H1 (cell line): ENCODE measurements around the gene SIMC1. TPM values are rescaled to one million over a fixed set of nuclear protein-coding genes. Genes with fewer than 3 reads are reported as not detected.

Experiments used
- CTCF ChIA-PET: fragments of 300-600 bp; sonication (Branson Sonifier 250); formaldehyde crosslinking; loops from one replicate; lab custom pipeline; 2021; ENCODE audit not compliant: partially characterized antibody; lab: Charles Lee
- POLR2A ChIA-PET: fragments of 300-600 bp; sonication (Branson Sonifier 250); formaldehyde crosslinking; loops from one replicate; lab custom pipeline; 2021; ENCODE audit warnings: inconsistent platforms; ENCODE audit not compliant: partially characterized antibody; lab: Charles Lee
- DNase-seq, 2 experiments: peaks; one replicate each; pipeline versions ENCODE4 v3.0.0 to v3.0.0-alpha.2; 2010 to 2022; ENCODE audit warnings: low spot score in 2 of 2, low read depth in 1 of 2, mixed read lengths in 1 of 2
- FAIRE-seq: peaks from 2 replicates; lab custom pipeline; 2011; peaks lifted over from hg19 to GRCh38; lab: Jason Lieb, UNC
- H2AFZ ChIP-seq: 2 replicates; pipeline ENCODE4 v1.8.1; 2012; ENCODE audit warnings: low read length, inconsistent platforms
- H2AK5ac ChIP-seq: 2 replicates; pipeline ENCODE4 v1.6.1; 2013; ENCODE audit warnings: low read depth, low read length
- H2BK120ac ChIP-seq: replicated peaks from 2 replicates; pipeline ENCODE3; 2013; ENCODE audit warnings: low read depth, low read length, inconsistent platforms
- H2BK12ac ChIP-seq: 2 replicates; pipeline ENCODE4 v1.6.1; 2013; ENCODE audit warnings: low read depth, low read length
- H2BK15ac ChIP-seq: 2 replicates; pipeline ENCODE4 v1.6.1; 2013; ENCODE audit warnings: low read length
- H2BK20ac ChIP-seq: 2 replicates; pipeline ENCODE4 v1.6.1; 2013; ENCODE audit warnings: low read length
- H2BK5ac ChIP-seq: 2 replicates; pipeline ENCODE4 v1.6.1; 2013; ENCODE audit warnings: low read depth, low read length
- H3K14ac ChIP-seq: 2 replicates; pipeline ENCODE4 v1.6.1; 2013; ENCODE audit warnings: inconsistent platforms; ENCODE audit not compliant: insufficient read length
- H3K18ac ChIP-seq: 2 replicates; pipeline ENCODE4 v1.6.1; 2013; ENCODE audit warnings: low read length; ENCODE audit errors: extremely low read depth
- H3K23ac ChIP-seq: 2 replicates; pipeline ENCODE4 v1.6.1; 2013; ENCODE audit warnings: inconsistent platforms; ENCODE audit not compliant: insufficient read length
- H3K23me2 ChIP-seq: 2 replicates; pipeline ENCODE4 v1.6.1; 2013; ENCODE audit warnings: low read depth, low read length
- H3K27ac ChIP-seq: 2 replicates; pipeline ENCODE4 v1.6.1; 2011; ENCODE audit warnings: low read depth, low read length, inconsistent platforms
- H3K27me3 ChIP-seq, 4 experiments: replicated peaks in 1 of 4; 1 replicate in 1 of 4; 2 replicates in 3 of 4; pipeline versions ENCODE4 v1.6.1 to v1.8.1; 2011 to 2013; ENCODE audit warnings: low read length in 3 of 4, mild to moderate bottlenecking in 3 of 4, inconsistent platforms in 2 of 4, mixed read lengths in 2 of 4, moderate library complexity in 1 of 4; ENCODE audit not compliant: control insufficient read depth in 3 of 4, insufficient read depth in 3 of 4; ENCODE audit errors: extremely low read depth in 1 of 4
- H3K36me3 ChIP-seq, 4 experiments: 2 replicates each; pipeline versions ENCODE4 v1.6.1 to v1.8.1; 2011 to 2013; ENCODE audit warnings: mild to moderate bottlenecking in 4 of 4, low read length in 3 of 4, moderate library complexity in 2 of 4, control low read depth in 1 of 4, inconsistent platforms in 1 of 4; ENCODE audit not compliant: insufficient read depth in 4 of 4, control insufficient read depth in 2 of 4
- H3K4ac ChIP-seq: replicated peaks from 2 replicates; pipeline ENCODE3; 2013; ENCODE audit warnings: low read length, low read depth, mixed read lengths, inconsistent platforms; ENCODE audit not compliant: insufficient read length
- H3K4me1 ChIP-seq, 4 experiments: replicated peaks in 1 of 4; 1 replicate in 1 of 4; 2 replicates in 3 of 4; pipeline versions ENCODE4 v1.6.1 to v1.8.1; 2011 to 2013; ENCODE audit warnings: low read length in 3 of 4, inconsistent platforms in 2 of 4, mixed read lengths in 1 of 4; ENCODE audit not compliant: insufficient read depth in 4 of 4, control insufficient read depth in 3 of 4
- H3K4me2 ChIP-seq, 2 experiments: 2 replicates each; pipeline versions ENCODE4 v1.6.1 to v1.8.1; 2011 to 2013; ENCODE audit warnings: low read depth in 2 of 2, low read length in 2 of 2, control low read depth in 1 of 2, inconsistent platforms in 1 of 2, mild to moderate bottlenecking in 1 of 2; ENCODE audit not compliant: insufficient read depth in 1 of 2
- H3K4me3 ChIP-seq, 4 experiments: fragments of 200-600, 300-600 bp in 1 of 4; sonication (generic), shearing (Covaris generic), sonication (Bioruptor Twin) in 1 of 4; 2 replicates each; pipeline versions ENCODE4 v1.5.1 to v1.8.1; 2011 to 2016; ENCODE audit warnings: low read length in 4 of 4, low read depth in 3 of 4, control low read depth in 2 of 4, inconsistent platforms in 2 of 4, mild to moderate bottlenecking in 2 of 4, mixed read lengths in 1 of 4, moderate library complexity in 1 of 4; ENCODE audit not compliant: insufficient read depth in 2 of 4; ENCODE audit errors: extremely low read depth in 1 of 4
- H3K56ac ChIP-seq: replicated peaks from 2 replicates; pipeline ENCODE3; 2013; ENCODE audit warnings: low read depth, mild to moderate bottlenecking, mixed read lengths, low read length, inconsistent platforms; ENCODE audit not compliant: insufficient read length
- H3K79me1 ChIP-seq: 2 replicates; pipeline ENCODE4 v1.6.1; 2013; ENCODE audit warnings: low read depth, low read length, control low read depth
- H3K79me2 ChIP-seq, 2 experiments: 2 replicates each; pipeline versions ENCODE4 v1.6.1 to v1.8.1; 2012 to 2013; ENCODE audit warnings: low read length in 2 of 2, mild to moderate bottlenecking in 2 of 2, inconsistent platforms in 1 of 2; ENCODE audit not compliant: insufficient read depth in 2 of 2, control insufficient read depth in 1 of 2
- H3K9ac ChIP-seq, 4 experiments: replicated peaks in 1 of 4; 1 replicate in 1 of 4; 2 replicates in 3 of 4; pipeline versions ENCODE4 v1.6.1 to v1.8.1; 2011 to 2013; ENCODE audit warnings: low read depth in 3 of 4, low read length in 3 of 4, control low read depth in 2 of 4, mild to moderate bottlenecking in 2 of 4, moderate library complexity in 2 of 4, inconsistent platforms in 1 of 4; ENCODE audit errors: extremely low read depth in 1 of 4
- H3K9me3 ChIP-seq, 2 experiments: 2 replicates each; pipeline versions ENCODE4 v1.6.1 to v1.8.1; 2012 to 2013; ENCODE audit warnings: mild to moderate bottlenecking in 2 of 2, moderate library complexity in 2 of 2, control low read depth in 1 of 2, inconsistent platforms in 1 of 2, low read depth in 1 of 2, low read length in 1 of 2, mixed read lengths in 1 of 2; ENCODE audit not compliant: insufficient read depth in 2 of 2
- H4K20me1 ChIP-seq, 2 experiments: replicated peaks in 1 of 2; 2 replicates each; pipeline versions ENCODE3 to v1.8.1; 2011 to 2013; ENCODE audit warnings: inconsistent platforms in 2 of 2, low read length in 2 of 2, mild to moderate bottlenecking in 1 of 2; ENCODE audit not compliant: insufficient read depth in 2 of 2, control insufficient read depth in 1 of 2
- H4K5ac ChIP-seq: 2 replicates; pipeline ENCODE4 v1.6.1; 2013; ENCODE audit warnings: low read length, low read depth, mixed read lengths, inconsistent platforms; ENCODE audit not compliant: insufficient read length
- H4K8ac ChIP-seq: 2 replicates; pipeline ENCODE4 v1.8.0; 2013; ENCODE audit warnings: mild to moderate bottlenecking, moderate library complexity, low read length, inconsistent platforms; ENCODE audit not compliant: insufficient read depth; ENCODE audit errors: extremely low read depth
- H4K91ac ChIP-seq: replicated peaks from 2 replicates; pipeline ENCODE3; 2013; ENCODE audit warnings: low read length, mixed read lengths, inconsistent platforms; ENCODE audit not compliant: insufficient read length
- ASH2L ChIP-seq: fragments of 200-600, 300-600 bp; sonication (generic); IDR thresholded peaks from one replicate; pipeline ENCODE4 v1.7.1; 2017; ENCODE audit warnings: low read length
- EGR1 ChIP-seq: IDR thresholded peaks from 2 replicates; pipeline ENCODE4 v1.6.1; 2011; ENCODE audit warnings: low read depth, low read length, borderline replicate concordance
- HDAC6 ChIP-seq: IDR thresholded peaks from one replicate; pipeline ENCODE4 v1.7.1; 2012; ENCODE audit warnings: low read depth, mild to moderate bottlenecking, inconsistent platforms, low read length, moderate library complexity
- JUND ChIP-seq: IDR thresholded peaks from 2 replicates; pipeline ENCODE4 v1.6.1; 2011; ENCODE audit warnings: mild to moderate bottlenecking, improper control_type of control experiment, low read length
- NANOG ChIP-seq: IDR thresholded peaks from 2 replicates; pipeline ENCODE4 v1.6.1; 2011; ENCODE audit warnings: low read length, low read depth, mild to moderate bottlenecking, inconsistent platforms; ENCODE audit not compliant: insufficient read depth, poor library complexity, severe bottlenecking
- POU5F1 ChIP-seq: IDR thresholded peaks from 2 replicates; pipeline ENCODE4 v1.6.1; 2011; ENCODE audit warnings: low read depth, mild to moderate bottlenecking, low read length, moderate library complexity
- RBBP5 ChIP-seq: IDR thresholded peaks from 2 replicates; pipeline ENCODE4 v1.7.1; 2012; ENCODE audit warnings: low read depth, mild to moderate bottlenecking, inconsistent platforms, low read length, moderate library complexity, borderline replicate concordance
- SIN3A ChIP-seq, 2 experiments: IDR thresholded peaks in 1 of 2; conservative IDR thresholded peaks in 1 of 2; 2 replicates each; pipeline ENCODE4 v1.6.1; 2011 to 2012; ENCODE audit warnings: low read length in 2 of 2, improper control_type of control experiment in 1 of 2, low read depth in 1 of 2, mild to moderate bottlenecking in 1 of 2
- TAF7 ChIP-seq: optimal IDR thresholded peaks from 2 replicates; pipeline ENCODE3; 2011; ENCODE audit warnings: low read depth, mild to moderate bottlenecking, inconsistent platforms, low read length, moderate library complexity, borderline replicate concordance
- TCF12 ChIP-seq: IDR thresholded peaks from 2 replicates; pipeline ENCODE4 v1.6.1; 2011; ENCODE audit warnings: low read depth, mild to moderate bottlenecking, low read length
- WGBS, 2 experiments: shearing (Covaris generic) in 1 of 2; methylation state at CpG; one replicate each; pipeline versions ENCODE4 v1.1.6 to v1.1.7; 2013 to 2015; ENCODE audit warnings: low lambda C conversion rate in 2 of 2, mixed read lengths in 2 of 2, inconsistent platforms in 1 of 2, low coverage in 1 of 2, missing lambda C conversion rate in 1 of 2; ENCODE audit not compliant: insufficient replicate concordance in 2 of 2, insufficient coverage in 1 of 2, insufficient read length in 1 of 2; ENCODE audit errors: extremely low coverage in 1 of 2, missing lambda C conversion rate in 1 of 2; 5-methylcytosine and 5-hydroxymethylcytosine counted together
- polyA plus RNA-seq, 7 experiments: library from polyadenylated mRNA; depleted of rRNA in 3 of 7; stranded (reverse) in 5 of 7; unstranded in 2 of 7; fragments of >200 nt in 5 of 7; fragments of 200-250 nt in 2 of 7; gene quantifications; 1 replicate in 5 of 7; 2 replicates in 1 of 7; 4 replicates in 1 of 7; pipeline versions ENCODE4 v1.2.1 to v1.2.3, GENCODE V29; 2011 to 2013; ENCODE audit warnings: missing spikeins in 2 of 7, mixed read lengths in 2 of 7
- total RNA-seq: library from RNA; stranded (reverse); fragmentation: NEBNext Ultra II Directional; extraction: Animal tissue kit (Norgen Biotek cat#: 25700); gene quantifications from 2 replicates; pipeline ENCODE4 v1.2.1, GENCODE V29; 2021
- TF ChIP-seq, protein P1 (sequence below): IDR thresholded peaks from 2 replicates; pipeline ENCODE4 v1.6.1; 2011; ENCODE audit warnings: low read depth, mild to moderate bottlenecking, low read length; ENCODE audit not compliant: insufficient read depth

Gene SIMC1
- total and polyA plus RNA-seq, 2 of the 8 experiments (the other 6 are each of a cell fraction or from before 2014, with no cell fraction given), result 12.3 to 21.2 TPM

DNA sequence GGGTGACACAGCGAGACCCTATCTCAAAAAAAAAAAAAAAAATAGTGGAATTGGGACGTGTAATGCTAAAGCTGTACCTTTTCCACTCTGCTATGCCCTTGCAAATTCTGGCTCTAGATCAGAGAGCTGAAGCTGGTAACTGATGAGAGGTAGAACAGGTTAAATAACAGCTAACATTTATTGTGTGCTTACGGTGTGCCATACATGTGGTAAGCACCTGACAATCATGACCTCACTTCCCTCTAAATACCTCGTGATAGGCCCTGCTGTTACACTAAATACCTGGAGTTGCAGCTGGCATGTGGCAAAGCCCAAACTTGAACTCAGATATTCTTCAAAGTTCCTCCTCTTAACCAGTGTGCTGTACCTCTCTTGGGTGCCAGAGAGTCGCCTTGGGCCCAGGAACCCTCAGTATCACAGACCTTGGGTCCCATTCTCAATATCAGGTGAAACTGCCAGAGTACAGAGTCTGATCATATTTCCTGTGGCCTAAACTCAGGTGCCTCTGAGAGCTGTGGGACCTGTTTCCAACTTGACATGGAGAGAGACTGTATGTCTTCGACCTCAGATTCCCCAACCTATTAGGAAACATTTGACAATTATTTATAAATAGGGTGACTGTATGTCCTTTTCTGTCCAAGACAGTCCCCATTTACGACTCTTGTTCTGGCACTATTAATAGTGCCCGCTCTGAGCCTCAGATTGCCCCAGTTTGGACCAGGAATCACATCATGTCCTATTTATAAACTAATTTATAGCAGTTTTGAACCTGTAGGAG lies 131.9 kb downstream of the SIMC1 start:
- no peak overlapping the region for H3K4me2 ChIP-seq
- peaks cover 0 to 5% (median 1%) of the 10 kb centered on the region in 4 experiments; a peak in 2 of 7 replicates for H3K4me1 ChIP-seq
- no peak overlapping the region for H3K9ac ChIP-seq
- no peak overlapping the region for H3K4me3 ChIP-seq
- no peak overlapping the region for H3K56ac ChIP-seq
- H3K23ac ChIP-seq, result no peak overlapping the region
- FAIRE-seq (no peak), DNase-seq (no peak)
- H4K20me1 ChIP-seq, result peaks cover 0 to 3% of the 10 kb centered on the region in 2 experiments
- no peak overlapping the region for H4K5ac ChIP-seq
- no peak overlapping the region for H3K14ac ChIP-seq
- no peak overlapping the region for H2BK12ac ChIP-seq
- no peak overlapping the region for H3K4ac ChIP-seq
- H3K27me3 ChIP-seq, result peaks cover under 1 to 20% (median 16%) of the 10 kb centered on the region in 4 experiments
- no peak overlapping the region for H4K91ac ChIP-seq
- H2AFZ ChIP-seq, result no peak overlapping the region
- H2BK15ac ChIP-seq, result no peak overlapping the region
- WGBS, 2 experiments, result 86% methylated on average over 7 of the region's 8 CpGs; no CpG with 5 or more reads in 1 of the 2 experiments
- H3K79me2 ChIP-seq, result no peaks in the 10 kb centered on the region
- H2AK5ac ChIP-seq, result no peak overlapping the region
- no peaks in the 10 kb centered on the region for H3K9me3 ChIP-seq
- no peak overlapping the region for H3K18ac ChIP-seq
- H3K79me1 ChIP-seq, result no peaks in the 10 kb centered on the region
- no peak overlapping the region for H2BK5ac ChIP-seq
- no peak overlapping the region for H3K27ac ChIP-seq
- no peak overlapping the region for H2BK20ac ChIP-seq
- H4K8ac ChIP-seq, result no peak overlapping the region
- peaks cover 14% of the 10 kb centered on the region for H3K23me2 ChIP-seq
- no peak overlapping the region for H2BK120ac ChIP-seq
- ChIA-PET CTCF (interaction anchor here (0.7 kb wide), 1 partner anchor 15 kb away, joined by 3 read pairs; no protein-coding TSS in a partner anchor), POLR2A (interaction anchor here (5.0 to 10.1 kb wide), 2 partner anchors 9 to 15 kb away, joined by 15 to 93 read pairs; partner anchors contain the start of genes HIGD2A, KIAA1191 and NOP16)
- H3K36me3 ChIP-seq, result peaks cover 0 to 6% (median 3%) of the 10 kb centered on the region in 4 experiments; a peak in 3 of 8 replicates
- no peak for TF ChIP-seq HDAC6
- TF ChIP-seq, protein P1, sequence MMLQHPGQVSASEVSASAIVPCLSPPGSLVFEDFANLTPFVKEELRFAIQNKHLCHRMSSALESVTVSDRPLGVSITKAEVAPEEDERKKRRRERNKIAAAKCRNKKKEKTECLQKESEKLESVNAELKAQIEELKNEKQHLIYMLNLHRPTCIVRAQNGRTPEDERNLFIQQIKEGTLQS, result no peak
- TF ChIP-seq RBBP5, result no peak
- no peak for TF ChIP-seq TCF12
- no peak for TF ChIP-seq TAF7
- no peak for TF ChIP-seq POU5F1
- no peak for TF ChIP-seq ASH2L
- no peak for TF ChIP-seq JUND
- TF ChIP-seq EGR1, result no peak
- TF ChIP-seq SIN3A (conservative IDR thresholded peaks at IDR 0.05 in 1 of 2, IDR thresholded peaks at IDR 0.05 in 1 of 2; ENCODE audit: low read depth in 1 of 2, low read length in 2 of 2), result no peak
- TF ChIP-seq NANOG, result no peak
